ENCODE data around the gene TRIAP1.

The TRIAP1 gene

GRCh38 chr12:120483621-120484020 lies 37.4 kb upstream of the TRIAP1 start:
- Histone ChIP-seq H3K14ac (ENCODE audit: low read length) (no peak overlapping the region), H2BK120ac (ENCODE audit: insufficient read depth, low read length, poor library complexity) (no peak overlapping the region)

GRCh38 chr12:120481022-120481767 lies 35.0 kb upstream of the TRIAP1 start:
- no peak overlapping the region for H2AK5ac ChIP-seq (ENCODE audit: low read length)
- H2BK120ac ChIP-seq (ENCODE audit: insufficient read depth, low read length, poor library complexity) = no peak overlapping the region
- H3K9ac ChIP-seq (ENCODE audit: low read length) = no peak overlapping the region
- no CpG with 5 or more reads among the region's 9 CpGs for WGBS (ENCODE audit: extremely low coverage, insufficient coverage, insufficient read length)
- H3K18ac ChIP-seq (ENCODE audit: low read length) = no peak overlapping the region
- H3K4me2 ChIP-seq (ENCODE audit: low read length) = no peak overlapping the region
- H3K27me3 ChIP-seq (ENCODE audit: insufficient read depth, low read length) = no peaks in the 10 kb centered on the region
- H3K14ac ChIP-seq (ENCODE audit: low read length) = no peak overlapping the region
- no peaks in the 10 kb centered on the region for H3K79me1 ChIP-seq (ENCODE audit: low read length)
- H4K8ac ChIP-seq (ENCODE audit: low read depth, low read length) = no peak overlapping the region
- peaks cover 0 to 2% of the 10 kb centered on the region in 2 experiments for H3K4me1 ChIP-seq (ENCODE audit: control insufficient read depth in 1 of 2, insufficient read depth in 2 of 2, low read length in 2 of 2)
- H3K4me3 ChIP-seq (ENCODE audit: low read depth, low read length) = no peak overlapping the region
- H2BK5ac ChIP-seq (ENCODE audit: low read depth, low read length, poor library complexity) = no peak overlapping the region
- no peaks in the 10 kb centered on the region for H3K9me3 ChIP-seq (ENCODE audit: insufficient read depth, low read depth, low read length)
- H2BK12ac ChIP-seq (ENCODE audit: low read length) = no peak overlapping the region
- H2AFZ ChIP-seq (ENCODE audit: insufficient read depth, low read length, poor library complexity) = no peak overlapping the region
- H4K12ac ChIP-seq (ENCODE audit: low read depth, low read length) = no peak overlapping the region
- H4K91ac ChIP-seq (ENCODE audit: low read depth, low read length) = no peak overlapping the region
- no peak overlapping the region for H3K23ac ChIP-seq (ENCODE audit: low read length)
- H3K4ac ChIP-seq (ENCODE audit: low read depth, low read length) = no peak overlapping the region
- H3K79me2 ChIP-seq (ENCODE audit: control insufficient read depth, insufficient read depth, low read length, poor library complexity) = no peaks in the 10 kb centered on the region
- DNase-seq = no peak
- H3K27ac ChIP-seq (ENCODE audit: low read depth, low read length) = no peak overlapping the region
- H3K36me3 ChIP-seq (ENCODE audit: control insufficient read depth in 1 of 2, insufficient read depth in 2 of 2, low read length in 2 of 2) = no peaks in the 10 kb centered on the region

More at GRCh38 chr12:120483621-120484020, 37.4 kb upstream of the TRIAP1 start:
- Histone ChIP-seq H3K27ac (ENCODE audit: low read depth, low read length) (no peak overlapping the region), H2BK12ac (ENCODE audit: low read length) (no peak overlapping the region), H4K8ac (ENCODE audit: low read depth, low read length) (no peak overlapping the region), H2BK5ac (ENCODE audit: low read depth, low read length, poor library complexity) (no peak overlapping the region), H3K23ac (ENCODE audit: low read length) (no peak overlapping the region), H3K9me3 (ENCODE audit: insufficient read depth, low read depth, low read length) (no peaks in the 10 kb centered on the region), H3K4ac (ENCODE audit: low read depth, low read length) (no peak overlapping the region), H3K4me1 (ENCODE audit: control insufficient read depth in 1 of 2, insufficient read depth in 2 of 2, low read length in 2 of 2) (no peaks in the 10 kb centered on the region), H4K12ac (ENCODE audit: low read depth, low read length) (no peak overlapping the region), H2AK5ac (ENCODE audit: low read length) (no peak overlapping the region), H4K91ac (ENCODE audit: low read depth, low read length) (no peak overlapping the region), H3K4me2 (ENCODE audit: low read length) (no peak overlapping the region), H2AFZ (ENCODE audit: insufficient read depth, low read length, poor library complexity) (no peak overlapping the region), H3K27me3 (ENCODE audit: insufficient read depth, low read length) (no peaks in the 10 kb centered on the region), H3K36me3 (ENCODE audit: control insufficient read depth in 1 of 2, insufficient read depth in 2 of 2, low read length in 2 of 2) (no peaks in the 10 kb centered on the region), H3K79me2 (ENCODE audit: control insufficient read depth, insufficient read depth, low read length, poor library complexity) (no peaks in the 10 kb centered on the region), H3K79me1 (ENCODE audit: low read length) (no peaks in the 10 kb centered on the region), H3K18ac (ENCODE audit: low read length) (no peak overlapping the region), H3K4me3 (ENCODE audit: low read depth, low read length) (no peak overlapping the region), H3K9ac (ENCODE audit: low read length) (no peak overlapping the region)
- WGBS (ENCODE audit: extremely low coverage, insufficient coverage, insufficient read length) = no CpG with 5 or more reads among the region's 1 CpG
- no peak for DNase-seq

- peaks cover 0 to 2% of the 10 kb centered on the region in 2 experiments for H3K4me1 ChIP-seq (ENCODE audit: control insufficient read depth in 1 of 2, insufficient read depth in 2 of 2, low read length in 2 of 2)
- WGBS (ENCODE audit: extremely low coverage, insufficient coverage, insufficient read length) = no CpG with 5 or more reads among the region's 1 CpG
Observed at GRCh38 chr12:120480211-120480610, 34.0 kb upstream of the TRIAP1 start.

GRCh38 chr12:120479458-120479857 lies 33.3 kb upstream of the TRIAP1 start:
- no peak overlapping the region for H3K9ac ChIP-seq (ENCODE audit: low read length)
- no CpG with 5 or more reads among the region's 1 CpG for WGBS (ENCODE audit: extremely low coverage, insufficient coverage, insufficient read length)

More at GRCh38 chr12:120480211-120480610, 34.0 kb upstream of the TRIAP1 start:
- no peaks in the 10 kb centered on the region for H3K79me1 ChIP-seq (ENCODE audit: low read length)
- H3K9me3 ChIP-seq (ENCODE audit: insufficient read depth, low read depth, low read length) = no peaks in the 10 kb centered on the region
- no peak overlapping the region for H4K8ac ChIP-seq (ENCODE audit: low read depth, low read length)
- H3K14ac ChIP-seq (ENCODE audit: low read length) = no peak overlapping the region
- no peak overlapping the region for H2BK12ac ChIP-seq (ENCODE audit: low read length)
- H3K4ac ChIP-seq (ENCODE audit: low read depth, low read length) = no peak overlapping the region
- no peak overlapping the region for H4K91ac ChIP-seq (ENCODE audit: low read depth, low read length)
- H3K23ac ChIP-seq (ENCODE audit: low read length) = no peak overlapping the region
- no peak overlapping the region for H3K27ac ChIP-seq (ENCODE audit: low read depth, low read length)
- H3K4me2 ChIP-seq (ENCODE audit: low read length) = no peak overlapping the region
- no peak for DNase-seq
- H3K36me3 ChIP-seq (ENCODE audit: control insufficient read depth in 1 of 2, insufficient read depth in 2 of 2, low read length in 2 of 2) = no peaks in the 10 kb centered on the region
- H2BK5ac ChIP-seq (ENCODE audit: low read depth, low read length, poor library complexity) = no peak overlapping the region
- H4K12ac ChIP-seq (ENCODE audit: low read depth, low read length) = no peak overlapping the region
- H3K9ac ChIP-seq (ENCODE audit: low read length) = no peak overlapping the region
- no peak overlapping the region for H2AK5ac ChIP-seq (ENCODE audit: low read length)
- H2BK120ac ChIP-seq (ENCODE audit: insufficient read depth, low read length, poor library complexity) = no peak overlapping the region
- H3K27me3 ChIP-seq (ENCODE audit: insufficient read depth, low read length) = no peaks in the 10 kb centered on the region
- H2AFZ ChIP-seq (ENCODE audit: insufficient read depth, low read length, poor library complexity) = no peak overlapping the region
- H3K4me3 ChIP-seq (ENCODE audit: low read depth, low read length) = no peak overlapping the region
- peak overlapping the region; percentile 5 for H3K18ac ChIP-seq (ENCODE audit: low read length)
- no peaks in the 10 kb centered on the region for H3K79me2 ChIP-seq (ENCODE audit: control insufficient read depth, insufficient read depth, low read length, poor library complexity)

More at GRCh38 chr12:120479458-120479857, 33.3 kb upstream of the TRIAP1 start:
- no peak overlapping the region for H4K12ac ChIP-seq (ENCODE audit: low read depth, low read length)
- H3K27me3 ChIP-seq (ENCODE audit: insufficient read depth, low read length) = no peaks in the 10 kb centered on the region
- H2BK12ac ChIP-seq (ENCODE audit: low read length) = no peak overlapping the region
- no peaks in the 10 kb centered on the region for H3K79me2 ChIP-seq (ENCODE audit: control insufficient read depth, insufficient read depth, low read length, poor library complexity)
- no peak overlapping the region for H3K4me3 ChIP-seq (ENCODE audit: low read depth, low read length)
- H2AK5ac ChIP-seq (ENCODE audit: low read length) = no peak overlapping the region
- H2AFZ ChIP-seq (ENCODE audit: insufficient read depth, low read length, poor library complexity) = no peak overlapping the region
- peaks cover 0 to 6% of the 10 kb centered on the region in 2 experiments for H3K4me1 ChIP-seq (ENCODE audit: control insufficient read depth in 1 of 2, insufficient read depth in 2 of 2, low read length in 2 of 2)
- no peak overlapping the region for H3K27ac ChIP-seq (ENCODE audit: low read depth, low read length)
- H4K8ac ChIP-seq (ENCODE audit: low read depth, low read length) = no peak overlapping the region
- no peak overlapping the region for H3K18ac ChIP-seq (ENCODE audit: low read length)
- H3K4ac ChIP-seq (ENCODE audit: low read depth, low read length) = no peak overlapping the region
- DNase-seq = no peak
- H3K9me3 ChIP-seq (ENCODE audit: insufficient read depth, low read depth, low read length) = no peaks in the 10 kb centered on the region
- H4K91ac ChIP-seq (ENCODE audit: low read depth, low read length) = no peak overlapping the region
- no peak overlapping the region for H3K23ac ChIP-seq (ENCODE audit: low read length)
- no peak overlapping the region for H3K4me2 ChIP-seq (ENCODE audit: low read length)
- H3K14ac ChIP-seq (ENCODE audit: low read length) = no peak overlapping the region
- H3K36me3 ChIP-seq (ENCODE audit: control insufficient read depth in 1 of 2, insufficient read depth in 2 of 2, low read length in 2 of 2) = no peaks in the 10 kb centered on the region
- no peaks in the 10 kb centered on the region for H3K79me1 ChIP-seq (ENCODE audit: low read length)
- no peak overlapping the region for H2BK120ac ChIP-seq (ENCODE audit: insufficient read depth, low read length, poor library complexity)
- H2BK5ac ChIP-seq (ENCODE audit: low read depth, low read length, poor library complexity) = no peak overlapping the region

All from trophoblast cell (in vitro differentiated cells and primary cell).